Pulmonary artery endothelial cell (primary cell): ENCODE data around the gene SFXN4. TPM values are rescaled to one million over a fixed set of nuclear protein-coding genes. Genes with fewer than 3 reads are reported as not detected.
"Not testable (repeated sequence)": the region's sequence is repeated elsewhere in the genome, so short reads cannot be mapped to it uniquely, and the experiment has no call there.

ENCODE experiments used
- DNase-seq: peaks from one replicate; pipeline ENCODE4 v3.0.0-alpha.2; 2011; ENCODE audit warnings: low read depth, low spot score
- total RNA-seq: library from RNA; depleted of rRNA; stranded (reverse); fragments of >200 nt; gene quantifications from 2 replicates; pipeline ENCODE4 v1.2.3, GENCODE V29; 2014

Gene SFXN4
- total RNA-seq, 1 donor from 2014 or later: 16.7 TPM

GRCh38 chr10:119143657-119144056 lies 21.9 kb downstream of the SFXN4 start:
- no peak for DNase-seq

DNA sequence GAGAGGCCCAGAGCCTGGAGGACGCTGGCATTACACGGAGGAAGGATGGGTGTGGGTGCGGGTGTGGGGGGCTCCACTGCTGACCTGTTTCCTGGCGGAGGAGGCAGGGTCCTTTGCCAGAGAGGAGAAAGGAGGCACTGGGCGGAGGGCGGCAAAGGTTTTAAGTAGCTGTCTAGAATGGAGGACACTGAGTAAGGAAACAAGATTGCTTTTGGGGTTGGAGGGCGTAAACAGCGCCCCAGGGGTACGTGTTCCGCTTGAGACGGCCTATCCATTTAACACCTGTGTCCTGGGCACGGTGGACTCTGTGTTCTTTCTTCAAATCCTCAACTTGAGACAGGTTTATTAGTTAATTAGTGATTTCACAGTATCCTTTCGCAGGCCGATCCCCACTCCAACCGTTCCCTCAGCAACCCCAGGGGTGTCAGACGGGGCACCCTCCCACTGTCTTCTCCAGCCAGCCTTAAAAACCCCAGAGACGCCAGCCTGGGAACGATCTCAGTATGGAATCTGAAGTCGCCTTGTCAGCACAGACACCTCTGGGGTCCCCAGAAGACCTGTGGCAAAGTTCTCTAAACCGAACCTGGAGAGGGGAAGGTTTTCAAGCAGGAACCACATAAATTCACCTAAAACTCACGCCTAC lies 24.8 kb downstream of the SFXN4 start:
- no peak for DNase-seq

DNA sequence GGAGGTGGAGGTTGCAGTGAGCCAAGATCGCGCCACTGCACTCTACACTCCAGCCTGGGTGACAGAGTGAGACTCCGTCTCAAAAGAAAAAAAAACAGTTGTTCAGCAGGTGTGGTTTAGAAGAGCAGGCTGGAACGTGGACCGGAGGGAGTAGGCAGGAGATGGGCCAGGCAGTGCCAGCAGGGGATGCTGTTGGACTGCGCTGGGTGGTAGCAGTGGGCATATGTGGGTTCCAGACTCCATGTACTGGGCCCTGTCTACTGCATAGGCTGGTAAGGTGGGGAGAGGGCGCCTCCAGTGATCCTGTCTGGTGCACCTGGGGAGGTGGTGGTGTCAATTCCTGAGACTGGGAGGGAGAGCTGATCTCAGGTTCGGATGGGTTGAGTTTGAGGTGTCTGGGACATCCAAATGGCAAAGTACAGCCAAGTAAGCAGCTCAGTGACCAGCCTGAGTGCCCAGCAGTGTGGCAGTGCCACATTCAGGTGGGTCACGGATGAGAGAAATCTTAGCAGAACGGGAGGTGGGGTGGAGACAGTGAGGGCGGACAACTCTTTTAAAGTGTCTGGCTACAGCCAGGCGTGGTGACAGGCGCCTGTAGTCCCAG lies 25.9 kb downstream of the SFXN4 start:
- no peak for DNase-seq

DNA sequence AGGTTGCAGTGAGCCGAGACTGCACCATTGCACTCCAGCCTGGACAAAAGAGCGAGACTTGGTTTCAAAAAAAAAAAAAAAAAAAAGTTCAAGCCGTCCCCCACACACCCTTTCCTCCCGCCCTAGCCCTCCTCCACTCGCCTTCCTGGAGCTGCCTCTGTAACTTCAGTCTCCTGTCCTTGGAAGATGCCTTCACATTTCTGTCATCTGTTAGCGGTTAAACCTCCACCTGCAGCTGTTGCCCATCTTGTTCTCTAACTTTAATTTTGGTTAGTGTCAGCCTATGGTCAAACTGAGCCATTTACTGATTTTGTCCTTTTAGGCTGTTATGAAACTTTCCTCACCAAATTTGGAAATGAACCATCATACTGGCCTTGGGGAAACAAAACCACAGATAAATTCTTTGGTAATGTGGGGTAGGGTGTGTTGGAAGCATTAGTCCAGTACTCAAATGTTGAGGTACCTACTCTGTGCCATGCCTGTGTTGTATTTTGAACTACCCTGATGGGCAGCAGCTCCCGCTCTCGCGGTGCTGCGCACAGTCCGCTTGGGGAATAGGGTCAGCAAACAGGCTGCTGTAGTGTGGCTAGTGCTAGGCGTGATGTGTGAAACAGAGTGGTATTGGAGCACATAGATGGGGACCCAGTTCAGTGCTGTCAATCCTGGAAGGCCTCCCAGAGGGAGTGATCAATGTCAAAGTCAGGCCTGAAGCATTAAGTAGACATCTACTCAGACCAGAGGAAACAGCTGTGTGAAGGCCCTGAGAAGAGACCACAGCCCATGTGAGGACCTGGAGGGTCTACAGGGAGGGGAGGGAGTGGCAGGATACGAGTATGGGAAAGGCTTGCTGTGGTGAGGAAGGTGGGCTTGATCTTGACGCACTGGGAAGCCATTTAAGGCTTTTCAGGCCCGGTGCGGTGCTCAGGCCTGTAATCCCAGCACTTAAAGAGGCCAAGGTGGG lies 26.9 kb downstream of the SFXN4 start:
- no peak for DNase-seq

GRCh38 chr10:119137878-119138277 lies 27.6 kb downstream of the SFXN4 start:
- not testable (repeated sequence) for DNase-seq

- no peak for DNase-seq
Measured at GRCh38 chr10:119136084-119136483, 29.4 kb downstream of the SFXN4 start.

DNA sequence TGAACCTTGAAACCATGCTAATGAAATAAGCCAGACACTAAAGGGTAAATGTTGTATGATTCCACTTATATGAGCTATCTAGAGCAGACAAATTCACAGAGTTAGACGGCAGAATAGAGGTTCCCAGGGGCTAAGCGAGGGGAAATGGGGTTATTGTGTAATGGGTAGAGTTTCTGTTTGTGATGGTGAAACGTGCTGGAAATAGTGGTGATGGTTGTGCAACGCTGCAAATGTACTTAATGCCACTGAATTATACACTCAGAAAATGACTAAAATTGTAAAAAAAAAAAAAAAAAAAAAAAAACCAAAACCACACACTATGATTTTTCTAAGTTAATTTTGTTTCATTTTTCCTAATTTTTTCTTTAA lies 30.0 kb downstream of the SFXN4 start:
- DNase-seq: no peak

DNA sequence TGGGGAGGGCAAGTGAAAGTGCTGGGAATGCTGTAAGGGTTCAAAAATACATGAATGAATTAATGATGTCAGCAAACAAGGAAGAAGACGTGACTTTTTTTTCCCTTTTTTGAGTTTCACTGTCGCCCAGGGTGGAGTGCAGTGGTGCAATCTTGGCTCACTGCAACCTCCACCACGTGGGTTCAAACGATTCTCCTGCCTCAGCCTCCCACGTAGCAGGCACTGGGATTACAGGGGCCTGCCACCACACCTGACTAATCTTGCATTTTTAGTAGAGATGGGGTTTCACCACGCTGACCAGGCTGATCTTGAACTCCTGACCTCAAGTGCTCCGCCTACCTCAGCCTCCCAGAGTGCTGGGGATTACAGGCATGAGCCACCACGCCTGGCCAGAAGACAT lies 31.6 kb downstream of the SFXN4 start:
- DNase-seq: no peak

GRCh38 chr10:119132521-119133345 lies 32.8 kb downstream of the SFXN4 start:
- DNase-seq: no peak

- no peak for DNase-seq
Measured at GRCh38 chr10:119131512-119132240, 33.8 kb downstream of the SFXN4 start.

- no peak for DNase-seq
Measured at GRCh38 chr10:119129721-119130120, 35.8 kb downstream of the SFXN4 start.

DNA sequence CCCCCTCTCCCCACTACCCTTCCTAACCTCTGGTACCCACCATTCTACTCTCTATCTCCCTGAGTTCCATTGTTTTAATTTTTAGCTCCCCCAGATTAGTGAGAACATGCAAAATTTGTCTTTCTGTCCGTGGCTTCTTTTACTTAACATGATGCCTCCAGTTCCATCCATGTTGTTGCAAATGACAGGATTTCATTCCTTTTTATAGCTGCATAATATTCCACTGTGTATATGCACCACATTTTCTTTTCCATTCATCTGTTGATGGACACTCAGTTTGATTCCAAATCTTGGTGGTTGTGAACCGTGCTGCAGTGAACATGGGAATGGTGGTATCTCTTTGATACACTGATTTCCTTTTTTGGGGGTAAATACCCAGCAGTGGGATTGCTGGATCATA lies 39.6 kb downstream of the SFXN4 start:
- no peak for DNase-seq

DNA sequence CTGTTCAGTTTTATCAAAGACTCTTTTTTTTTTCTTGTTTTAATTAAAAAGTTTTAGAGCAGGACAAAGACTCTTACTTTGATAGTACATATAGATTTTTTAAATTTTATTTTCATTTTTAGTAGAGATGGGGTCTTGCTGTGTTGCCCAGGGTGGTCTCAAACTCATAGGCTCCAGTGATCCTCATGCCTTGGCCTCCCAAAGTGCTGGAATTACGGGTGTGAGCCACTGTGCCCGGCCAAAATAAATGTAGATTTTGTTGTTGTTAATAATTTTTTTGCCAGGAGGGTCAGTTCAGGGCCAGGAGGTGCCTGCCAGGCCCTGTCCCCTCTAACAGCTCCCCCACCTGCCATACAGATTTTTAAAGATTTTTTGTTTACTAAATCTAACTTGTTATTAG lies 44.6 kb downstream of the SFXN4 start:
- no peak for DNase-seq

- DNase-seq: no peak
Measured at GRCh38 chr10:119120413-119120867, 45.1 kb downstream of the SFXN4 start.

- no peak for DNase-seq
Measured at GRCh38 chr10:119119400-119119799, 46.1 kb downstream of the SFXN4 start.

DNA sequence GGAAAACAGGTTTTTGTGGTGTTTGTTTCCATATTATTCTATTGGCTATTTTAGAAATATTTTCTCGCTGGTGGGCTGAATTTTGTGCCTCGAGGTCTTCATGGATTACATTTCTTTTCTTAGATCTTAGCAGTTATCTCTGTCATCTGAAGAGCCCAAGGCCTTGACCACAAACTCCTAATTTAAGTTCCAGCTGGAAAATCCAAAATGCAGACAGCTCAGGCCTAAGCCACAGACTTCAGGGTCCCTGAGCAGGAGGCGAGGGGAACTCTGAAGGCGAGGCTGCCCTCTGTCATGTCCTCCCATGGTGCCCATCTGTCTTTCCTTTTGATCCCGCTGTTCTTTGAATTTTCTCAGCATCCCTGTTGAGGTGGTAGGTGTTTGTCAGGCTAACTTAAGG lies 47.3 kb downstream of the SFXN4 start:
- no peak for DNase-seq

DNA sequence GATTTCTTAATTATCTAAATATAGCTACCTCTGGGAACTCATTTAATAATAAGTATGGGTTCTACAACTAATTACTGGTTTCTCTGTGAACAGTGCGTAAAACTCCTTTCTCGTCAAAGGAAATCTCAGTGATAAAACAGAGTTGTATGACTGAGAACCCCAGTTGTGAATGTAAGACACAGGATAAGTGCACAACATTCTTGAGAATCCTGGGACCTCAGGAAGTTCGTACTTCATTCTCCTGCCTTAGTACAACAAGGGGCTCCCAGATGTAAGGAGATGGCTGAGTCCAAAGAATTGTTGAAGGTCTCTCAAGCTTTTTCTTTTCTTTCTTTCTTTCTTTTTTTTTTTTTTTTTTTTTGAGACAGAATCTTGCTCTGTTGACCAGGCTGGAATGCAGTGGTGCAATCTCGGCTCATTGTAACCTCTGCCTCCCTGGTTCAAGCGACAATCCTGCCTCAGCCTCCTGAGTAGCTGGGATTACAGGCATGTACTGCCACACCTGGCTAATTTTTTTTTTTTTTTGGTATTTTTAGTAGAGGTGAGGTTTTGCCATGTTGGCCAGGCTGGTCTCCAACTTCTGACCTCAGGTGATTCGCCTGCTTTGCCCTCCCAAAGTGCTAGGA lies 49.1 kb downstream of the SFXN4 start:
- DNase-seq: no peak

DNA sequence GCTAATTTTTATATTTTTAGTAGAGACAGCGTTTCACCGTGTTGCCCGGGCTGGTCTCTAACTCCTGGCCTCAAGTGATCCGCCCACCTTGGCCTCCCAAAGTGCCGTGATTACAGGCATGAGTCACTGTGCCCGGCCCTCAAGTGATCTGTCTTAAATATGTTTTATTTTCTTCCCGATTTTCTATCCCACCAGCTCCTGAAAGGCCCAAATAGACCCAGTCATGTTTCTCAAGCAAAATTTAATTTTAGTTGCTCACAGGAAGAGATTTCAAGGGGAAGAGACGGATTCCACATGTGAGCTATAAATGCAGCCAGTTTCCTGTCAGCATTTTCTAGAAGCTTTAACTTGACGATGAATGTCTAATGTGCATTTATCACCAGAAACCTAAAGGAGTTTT lies 49.6 kb downstream of the SFXN4 start:
- DNase-seq: no peak

DNA sequence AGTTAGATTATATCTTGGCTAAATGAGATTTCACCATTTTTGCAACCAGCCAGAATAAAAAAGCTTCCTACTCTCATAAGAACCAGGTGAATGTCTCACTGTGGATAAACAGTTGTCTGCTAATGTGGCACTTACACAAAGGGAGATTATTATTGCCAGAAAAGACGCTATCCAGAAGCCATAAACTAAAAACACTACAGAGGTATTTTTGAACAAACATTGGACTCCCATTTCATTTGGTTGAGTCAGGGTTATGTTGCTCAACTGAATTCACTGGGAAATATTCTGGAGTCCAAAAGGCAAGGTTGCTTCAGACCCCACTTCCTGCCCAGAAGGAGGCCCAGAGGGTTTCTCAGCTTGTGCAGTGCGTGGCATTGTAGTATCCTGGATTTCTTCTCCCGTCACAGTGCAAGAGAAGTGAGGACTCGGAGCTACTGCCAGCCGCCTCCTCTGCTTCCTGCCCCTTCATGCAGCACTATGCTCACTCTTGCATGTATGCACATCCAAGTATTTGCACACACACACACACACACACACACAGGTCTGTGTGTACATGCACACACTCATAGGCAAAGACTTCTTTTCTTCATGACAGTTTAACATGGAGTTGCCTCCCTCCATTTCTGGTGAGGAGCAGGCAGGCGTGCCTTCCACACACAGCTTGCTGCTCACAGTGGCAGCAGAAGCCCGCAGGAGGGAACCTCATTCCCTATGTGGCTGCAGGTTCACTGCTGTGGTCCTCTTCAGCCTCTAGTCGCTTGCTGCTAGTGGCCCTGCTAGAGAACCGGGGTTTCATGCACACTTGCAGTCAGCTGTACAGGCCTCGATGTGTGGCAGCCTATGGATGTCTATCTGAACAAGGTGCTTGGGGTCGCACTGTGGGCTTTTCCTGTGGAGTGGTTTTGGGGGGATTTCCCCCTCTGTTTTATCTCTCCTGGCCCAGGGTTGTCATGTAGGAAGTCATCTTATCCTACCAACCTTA lies 51.5 kb downstream of the SFXN4 start:
- no peak for DNase-seq
